HepG2 (cell line): ENCODE results near the gene SMTNL1. TPM values are rescaled to one million over a fixed set of nuclear protein-coding genes. Genes with fewer than 3 reads are reported as not detected.

Source experiments
- ATAD3A ChIP-seq: sonication (generic); formaldehyde crosslinking; IDR thresholded peaks from 2 replicates; pipeline ENCODE4 v1.4.0; 2020; ENCODE audit warnings: missing genetic modification reagents
- CBX5 ChIP-seq: sonication (generic); formaldehyde crosslinking; IDR thresholded peaks from 2 replicates; pipeline ENCODE4 v1.4.0; 2020; ENCODE audit warnings: missing genetic modification reagents, borderline replicate concordance
- CHD4 ChIP-seq: fragments of 200-600 bp; sonication (generic); IDR thresholded peaks from 2 replicates; pipeline ENCODE4 v1.7.0; 2017; ENCODE audit warnings: mild to moderate bottlenecking, low read length, borderline replicate concordance
- FOXA1 ChIP-seq, 2 experiments: fragments of 450-650 bp in 1 of 2; sonication (generic) in 1 of 2; formaldehyde crosslinking in 1 of 2; IDR thresholded peaks; 2 replicates each; pipeline versions ENCODE4 v1.4.0 to v1.6.1; 2016 to 2020; ENCODE audit warnings: missing genetic modification reagents in 1 of 2
- GZF1 ChIP-seq: sonication (generic); formaldehyde crosslinking; IDR thresholded peaks from 2 replicates; pipeline ENCODE4 v1.5.1; 2020; ENCODE audit warnings: mild to moderate bottlenecking, missing genetic modification reagents
- ISL2 ChIP-seq: sonication (generic); formaldehyde crosslinking; IDR thresholded peaks from 2 replicates; pipeline ENCODE4 v1.5.0; 2020; ENCODE audit warnings: missing genetic modification reagents
- KDM5B ChIP-seq: sonication (generic); formaldehyde crosslinking; IDR thresholded peaks from 2 replicates; pipeline ENCODE4 v1.4.0; 2020; ENCODE audit warnings: missing genetic modification reagents, mild to moderate bottlenecking, borderline replicate concordance
- KIAA2018 ChIP-seq: sonication (generic); formaldehyde crosslinking; IDR thresholded peaks from 2 replicates; pipeline ENCODE4 v1.5.0; 2020; ENCODE audit warnings: mild to moderate bottlenecking, missing genetic modification reagents, borderline replicate concordance
- MAF1 ChIP-seq: sonication (generic); formaldehyde crosslinking; IDR thresholded peaks from 2 replicates; pipeline ENCODE4 v1.5.0; 2020; ENCODE audit warnings: missing genetic modification reagents, borderline replicate concordance
- MED13 ChIP-seq: sonication (generic); formaldehyde crosslinking; IDR thresholded peaks from 2 replicates; pipeline ENCODE4 v1.5.0; 2020; ENCODE audit warnings: missing genetic modification reagents
- NPAS2 ChIP-seq: sonication (generic); formaldehyde crosslinking; IDR thresholded peaks from 2 replicates; pipeline ENCODE4 v1.8.0; 2022; ENCODE audit warnings: mild to moderate bottlenecking, missing genetic modification reagents, borderline replicate concordance
- PLRG1 ChIP-seq: fragments of 450-650 bp; conservative IDR thresholded peaks from 2 replicates; pipeline ENCODE4 v1.6.1; 2016
- POGZ ChIP-seq: sonication (generic); formaldehyde crosslinking; IDR thresholded peaks from 2 replicates; pipeline ENCODE4 v1.4.0; 2020; ENCODE audit warnings: mild to moderate bottlenecking, missing genetic modification reagents
- RBM39 ChIP-seq: fragments of 200-400 bp; formaldehyde crosslinking; IDR thresholded peaks from one replicate; pipeline ENCODE4 v1.6.1; 2018; ENCODE audit warnings: antibody characterized with exemption, mild to moderate bottlenecking, low read depth, low read length; ENCODE audit not compliant: poor library complexity, severe bottlenecking
- SP1 ChIP-seq, 2 experiments: fragments of 450-650 bp in 1 of 2; sonication (generic) in 1 of 2; formaldehyde crosslinking in 1 of 2; IDR thresholded peaks; 2 replicates each; pipeline versions ENCODE4 v1.4.0 to v1.6.1; 2016 to 2020; ENCODE audit warnings: missing genetic modification reagents in 1 of 2
- SP5 ChIP-seq: IDR thresholded peaks from 2 replicates; pipeline ENCODE4 v1.6.1; 2016; ENCODE audit warnings: low read depth, borderline replicate concordance
- ZFP36L2 ChIP-seq: sonication (generic); formaldehyde crosslinking; IDR thresholded peaks from 2 replicates; pipeline ENCODE4 v1.4.0; 2020; ENCODE audit warnings: missing genetic modification reagents
- ZNF230 ChIP-seq: sonication (generic); formaldehyde crosslinking; IDR thresholded peaks from 2 replicates; pipeline ENCODE4 v1.4.0; 2020; ENCODE audit warnings: mild to moderate bottlenecking, missing genetic modification reagents
- ZNF432 ChIP-seq: sonication (generic); formaldehyde crosslinking; IDR thresholded peaks from 2 replicates; pipeline ENCODE4 v1.5.0; 2020; ENCODE audit warnings: missing genetic modification reagents, mild to moderate bottlenecking, borderline replicate concordance
- ZNF614 ChIP-seq: IDR thresholded peaks from 2 replicates; pipeline ENCODE4 v1.6.1; 2018; ENCODE audit warnings: missing biosample characterization, missing genetic modification reagents, inconsistent platforms, borderline replicate concordance
- ZNF703 ChIP-seq: sonication (generic); formaldehyde crosslinking; IDR thresholded peaks from 2 replicates; pipeline ENCODE4 v1.5.1; 2020; ENCODE audit warnings: missing genetic modification reagents, mild to moderate bottlenecking, moderate library complexity, borderline replicate concordance
- ZNF761 ChIP-seq: sonication (generic); formaldehyde crosslinking; conservative IDR thresholded peaks from 2 replicates; pipeline ENCODE4 v1.4.0; 2020; ENCODE audit warnings: mild to moderate bottlenecking, missing genetic modification reagents
- ZNF780A ChIP-seq: sonication (generic); formaldehyde crosslinking; IDR thresholded peaks from 2 replicates; pipeline ENCODE4 v1.8.0; 2022; ENCODE audit warnings: mild to moderate bottlenecking, missing genetic modification reagents, moderate library complexity
- polyA plus RNA-seq, 8 experiments: library from polyadenylated mRNA; depleted of rRNA in 3 of 8; stranded (reverse) in 7 of 8; unstranded in 1 of 8; fragments of >200 nt; fragmentation: Illumina TruSeq in 4 of 8; extraction: Trizol in 4 of 8; gene quantifications; 2 replicates each; pipeline versions ENCODE4 v1.2.1 to v1.2.3, GENCODE V29; 2011 to 2016; ENCODE audit warnings: low read depth in 4 of 8, missing spikeins in 1 of 8, mixed read lengths in 1 of 8; ENCODE audit not compliant: insufficient read depth in 1 of 8
- total RNA-seq, 5 experiments: library from RNA; depleted of rRNA; stranded (reverse); fragments of >200 nt; fragmentation: Illumina TruSeq; extraction: Trizol; gene quantifications; 2 replicates each; pipeline ENCODE4 v1.2.3, GENCODE V29; 2016; ENCODE audit warnings: low read depth in 1 of 5

SMTNL1 gene
- total and polyA plus RNA-seq, 2 of the 13 experiments (the other 11 are each of a cell fraction or from before 2014, with no cell fraction given), result 0.04 TPM; not detected in 1

DNA sequence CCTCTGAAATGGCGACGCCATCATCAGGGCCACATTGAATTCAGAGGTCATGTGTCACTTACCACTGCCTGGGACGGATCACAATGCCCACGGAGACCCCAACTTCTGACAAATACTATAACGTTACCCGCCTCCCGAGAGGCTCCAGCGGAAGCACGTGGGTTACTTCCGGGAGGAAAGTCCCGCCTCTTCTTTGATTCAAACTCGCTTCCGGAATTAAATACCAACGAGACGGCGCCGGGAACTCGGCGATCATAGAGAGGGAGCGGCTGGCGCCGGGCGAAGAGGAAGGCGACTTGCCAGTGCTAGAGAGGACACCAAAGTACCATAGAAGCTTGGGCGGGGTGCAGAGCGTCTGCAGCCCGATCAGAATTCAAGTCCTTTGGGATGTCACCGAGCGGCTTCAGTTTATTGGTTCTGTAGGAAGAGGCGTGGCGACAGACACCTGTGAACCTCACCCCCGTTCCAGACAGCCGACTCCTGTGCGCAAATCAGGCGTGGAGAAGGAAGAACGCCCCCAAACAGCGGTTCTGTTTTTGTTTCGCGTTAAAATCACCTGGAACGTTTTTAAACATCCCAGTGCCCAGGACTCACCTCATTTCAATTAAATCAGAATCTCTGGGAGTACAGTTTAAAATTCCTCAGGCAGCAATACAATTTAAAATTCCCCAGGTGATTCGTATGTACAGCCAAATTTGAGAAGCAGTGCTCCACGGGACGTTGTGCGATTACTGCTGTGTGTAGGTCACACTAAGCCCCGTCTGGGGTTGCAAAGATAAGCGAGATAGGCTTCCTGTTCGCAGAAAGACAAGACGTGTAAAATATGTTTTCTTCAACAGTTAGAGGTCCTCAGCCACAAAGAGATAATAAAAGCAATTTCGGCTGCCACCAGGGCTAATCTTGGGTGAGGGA lies 6.5 kb upstream of the SMTNL1 start, which contains the start of gene TIMM10 (continued):
- no peak for TF ChIP-seq KIAA2018 (CRISPR knock-in tag)
- TF ChIP-seq MAF1 (CRISPR knock-in tag), result 0 out of 2 replicates have a peak, but pooled peaks have one; percentile 28
- TF ChIP-seq ZNF761 (CRISPR knock-in tag), result no peak
- TF ChIP-seq CBX5 (CRISPR knock-in tag), result no peak
- peak; percentile 86; the same call in 1 of the 2 replicates for TF ChIP-seq ZNF614 (CRISPR knock-in tag)
- peak; percentile 74 for TF ChIP-seq ISL2 (CRISPR knock-in tag)
- TF ChIP-seq MED13 (CRISPR knock-in tag), result peak; percentile 79; the same call in 1 of the 2 replicates
- peak; percentile 79 for TF ChIP-seq POGZ (CRISPR knock-in tag)
- no peak for TF ChIP-seq SP1 (IDR thresholded peaks at IDR 0.05)
- no peak; the same call in 1 of the 2 replicates for TF ChIP-seq SP1 (CRISPR knock-in tag; IDR thresholded peaks at IDR 0.05)
- TF ChIP-seq ZNF230, result no peak
- no peak for TF ChIP-seq ZNF432 (CRISPR knock-in tag)
- no peak for TF ChIP-seq ZNF703 (CRISPR knock-in tag)
- TF ChIP-seq KDM5B (CRISPR knock-in tag), result no peak
- TF ChIP-seq GZF1 (CRISPR knock-in tag), result no peak
- peak; percentile 52; the same call in 1 of the 2 replicates for TF ChIP-seq SP5 (CRISPR knock-in tag)
- TF ChIP-seq NPAS2 (CRISPR knock-in tag), result no peak
- no peak for TF ChIP-seq PLRG1
- TF ChIP-seq ZFP36L2, result no peak
- no peak for TF ChIP-seq FOXA1 (IDR thresholded peaks at IDR 0.05)
- no peak for TF ChIP-seq FOXA1 (CRISPR knock-in tag; IDR thresholded peaks at IDR 0.05)
- TF ChIP-seq ZNF780A (CRISPR knock-in tag), result no peak
- no peak for TF ChIP-seq CHD4
- TF ChIP-seq RBM39, result peak; percentile 61
- no peak for TF ChIP-seq ATAD3A
